NCI-H2081 treated with DMSO at 0.1 percent for 48 hours (cell line): ENCODE measurements around the gene SDHC.
A peak's percentile ranks its signal among the peaks of the same experiment; 100 is the strongest.
"Not testable (repeated sequence)": the region's sequence is repeated elsewhere in the genome, so short reads cannot be mapped to it uniquely, and the experiment has no call there.

Experiments used
- DNase-seq: peaks from one replicate; lab custom pipeline; 2025; lab: John Stamatoyannopoulos, UW

SDHC gene

GRCh38 chr1:161311595-161312181 is 2.5 kb upstream of the SDHC start:
- DNase-seq = no peak

- no peak for DNase-seq
Measured at GRCh38 chr1:161313554-161314200, 504 bp upstream of the SDHC start.

- not testable (repeated sequence) for DNase-seq
Measured at GRCh38 chr1:161315841-161316674, 1.9 kb downstream of the SDHC start.

GRCh38 chr1:161324020-161324419 is 9.8 kb downstream of the SDHC start:
- DNase-seq = no peak

GRCh38 chr1:161330346-161330745 is 16.2 kb downstream of the SDHC start:
- no peak for DNase-seq

- DNase-seq = no peak
Measured at GRCh38 chr1:161333166-161333565, 19.0 kb downstream of the SDHC start.

- DNase-seq = no peak
Measured at GRCh38 chr1:161335796-161336195, 21.6 kb downstream of the SDHC start.

GRCh38 chr1:161342177-161342576 is 28.0 kb downstream of the SDHC start:
- DNase-seq = no peak

- no peak for DNase-seq
Measured at GRCh38 chr1:161342821-161343220, 28.6 kb downstream of the SDHC start.

- no peak for DNase-seq
Measured at GRCh38 chr1:161350671-161351070, 36.5 kb downstream of the SDHC start.

DNA sequence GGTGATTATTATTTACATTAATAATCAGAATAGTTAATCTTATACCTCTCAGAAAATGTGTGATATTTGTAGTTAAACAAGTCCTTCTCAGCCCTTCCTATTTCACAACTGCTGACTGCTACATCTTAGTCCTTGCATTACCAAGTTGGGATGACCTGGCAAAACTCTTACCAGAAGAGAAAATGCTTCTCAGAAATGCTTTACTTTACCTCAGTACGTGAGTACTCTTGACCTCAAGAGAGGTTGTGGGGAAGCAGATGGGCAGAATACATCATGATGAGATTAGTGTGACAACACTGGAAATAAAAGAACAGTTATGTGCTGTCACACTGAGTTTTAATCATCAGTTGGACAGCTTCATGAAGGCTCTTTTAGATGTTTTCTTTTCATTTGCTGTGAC is 37.3 kb downstream of the SDHC start:
- no peak for DNase-seq

GRCh38 chr1:161357073-161357472 is 42.9 kb downstream of the SDHC start:
- no peak for DNase-seq

DNA sequence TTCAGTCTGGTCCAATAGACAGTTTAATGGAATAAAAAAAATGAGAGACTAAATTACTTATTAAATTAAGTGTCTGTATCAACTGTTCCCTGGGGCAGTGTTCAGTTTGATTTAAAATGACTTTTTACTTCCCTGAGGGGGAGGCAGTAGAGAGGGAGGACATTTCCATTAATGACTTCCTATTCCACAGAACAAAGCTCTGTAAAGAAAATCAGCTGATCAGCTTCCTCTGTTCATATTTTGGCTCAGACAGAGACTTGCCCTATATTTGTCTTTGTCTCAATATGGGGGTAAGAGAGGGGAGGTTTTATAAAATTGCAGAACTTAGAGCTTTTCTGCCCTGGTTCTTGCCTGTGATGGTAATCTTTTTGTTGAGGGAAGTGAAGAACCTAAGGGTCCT is 45.1 kb downstream of the SDHC start:
- DNase-seq = no peak

GRCh38 chr1:161364332-161364731 is 50.2 kb downstream of the SDHC start:
- DNase-seq = no peak

DNA sequence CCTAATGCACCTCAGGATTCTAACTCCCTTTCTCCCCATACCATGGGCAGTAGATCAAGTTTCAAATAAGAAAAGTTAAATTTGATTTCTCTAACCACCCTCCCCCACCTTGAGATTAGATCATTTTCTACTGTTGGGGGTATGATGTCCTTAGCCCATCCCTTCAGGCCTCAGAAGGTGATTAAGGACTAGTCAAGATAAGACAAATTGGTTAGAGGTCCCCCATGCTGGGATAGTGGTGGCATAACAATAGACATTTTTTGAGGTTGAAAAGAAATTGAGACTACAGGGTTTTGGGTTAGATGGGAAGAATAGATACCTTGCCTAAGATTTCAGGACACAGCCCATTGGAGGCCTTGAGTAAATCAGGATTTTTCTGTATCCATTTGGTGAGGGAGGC is 51.0 kb downstream of the SDHC start:
- no peak for DNase-seq

- DNase-seq = peak; percentile 70
Measured at GRCh38 chr1:161367684-161368400, 53.7 kb downstream of the SDHC start, which contains the start of gene CFAP126. Gene CFAP126 (minus strand): TSS chr1:161367876. CDS start chr1:161367868, 8 bp downstream.

DNA sequence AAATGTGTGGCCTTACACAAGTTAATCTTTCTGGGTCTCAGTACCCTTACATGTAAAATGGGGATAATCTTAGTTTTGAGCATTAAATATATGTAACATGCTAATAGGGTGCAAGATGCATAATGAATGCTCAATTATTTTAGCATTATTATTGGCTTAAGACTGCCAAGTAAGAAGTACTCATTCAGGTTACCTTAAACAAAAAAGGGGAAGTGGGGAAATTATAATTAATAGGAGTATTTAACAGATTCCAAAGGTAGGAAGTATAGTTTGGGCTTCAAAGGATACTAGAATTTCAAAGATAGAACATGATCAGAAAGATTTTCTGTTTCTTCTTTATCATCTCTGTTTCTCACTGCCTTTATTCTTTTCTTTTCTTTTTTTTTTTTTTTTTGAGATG is 59.3 kb downstream of the SDHC start:
- DNase-seq = no peak

- no peak for DNase-seq
Measured at GRCh38 chr1:161374373-161374772, 60.2 kb downstream of the SDHC start.

- DNase-seq = no peak
Measured at GRCh38 chr1:161378014-161378413, 63.8 kb downstream of the SDHC start.

- DNase-seq = no peak
Measured at GRCh38 chr1:161379071-161379470, 64.9 kb downstream of the SDHC start.

- DNase-seq = no peak
Measured at GRCh38 chr1:161381707-161382106, 67.5 kb downstream of the SDHC start.
